Fibroblast of skin of scalp (primary cell): ENCODE data around the gene STK4.

Experiments
- DNase-seq: peaks from one replicate; pipeline ENCODE4 v3.0.0-alpha.2; 2013

Gene STK4

DNA sequence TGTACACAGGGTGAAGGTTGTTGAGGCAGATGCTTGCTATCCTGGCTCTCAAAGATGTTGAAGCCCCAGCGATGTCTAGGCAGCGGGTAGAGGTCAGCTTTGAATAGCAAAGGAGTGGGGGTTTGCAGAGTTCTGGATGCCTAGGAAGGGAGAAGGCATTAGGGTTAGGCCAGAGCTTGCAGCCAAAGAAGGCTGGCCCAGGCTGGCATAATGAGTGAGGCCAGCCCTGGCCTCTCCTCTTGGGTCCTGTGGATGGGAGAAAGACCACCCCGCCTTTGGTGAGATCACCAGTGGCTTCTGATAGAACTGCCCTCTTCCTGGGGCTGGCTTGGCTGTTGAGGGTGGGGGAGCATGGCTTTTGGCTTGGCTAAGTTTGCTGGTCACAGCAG is 149.1 kb downstream of the STK4 start:
- DNase-seq, result no peak

DNA sequence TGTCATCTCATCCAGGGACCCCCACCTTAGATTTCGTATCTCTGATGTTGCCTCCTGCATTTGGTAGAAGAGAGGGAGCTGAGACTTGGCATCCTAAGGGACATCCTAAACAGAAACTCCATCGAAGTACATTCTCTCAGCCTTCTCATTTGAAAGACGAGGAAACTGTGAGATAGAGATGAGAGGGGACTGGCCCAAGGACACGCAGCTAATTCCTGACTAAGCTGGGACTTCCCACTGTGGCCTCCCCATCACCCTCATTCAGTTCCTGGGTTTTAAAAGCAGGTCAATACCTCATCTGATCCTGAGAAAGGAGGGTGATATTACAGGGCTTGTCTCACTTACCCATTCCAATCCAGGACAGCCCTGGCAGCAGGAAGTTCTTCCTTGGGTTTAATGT is 149.5 kb downstream of the STK4 start:
- no peak for DNase-seq

DNA sequence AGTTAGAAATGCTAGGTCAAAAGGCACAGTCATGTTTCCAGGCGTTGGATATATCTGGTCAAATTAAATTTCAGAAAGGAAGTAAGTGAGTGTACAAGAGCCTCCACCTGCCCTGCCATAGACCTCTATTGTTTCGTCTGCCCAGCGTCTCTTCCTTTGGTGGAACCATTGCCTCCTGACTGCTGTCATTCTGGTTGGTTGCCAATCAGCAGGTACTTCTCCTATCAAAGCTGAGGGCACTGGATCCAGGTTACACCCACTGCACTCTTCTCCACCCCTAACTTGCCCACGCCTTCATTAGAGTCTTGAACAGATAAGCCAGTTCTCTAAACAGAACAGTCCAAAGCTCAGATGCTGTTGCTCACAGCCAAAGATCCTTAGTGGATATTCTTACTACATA is 151.3 kb downstream of the STK4 start:
- DNase-seq, result no peak

DNA sequence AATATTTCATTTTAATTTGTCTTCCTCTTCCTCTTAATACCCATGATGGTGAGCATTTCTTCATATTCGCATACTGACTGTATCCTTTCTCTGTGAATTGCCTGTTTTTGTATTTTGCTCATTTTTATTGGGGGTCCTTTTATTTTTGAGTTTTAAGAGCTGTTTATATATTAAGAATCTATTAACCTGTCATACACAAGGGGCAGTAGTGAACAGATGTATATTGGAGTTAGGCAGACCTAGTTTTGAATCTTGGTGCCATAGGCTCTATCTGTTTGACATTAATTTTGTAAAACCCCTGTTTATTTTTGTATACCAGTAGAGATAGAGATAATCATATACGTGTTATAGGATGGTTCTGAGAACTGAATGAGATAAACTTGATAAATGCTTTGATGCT is 151.7 kb downstream of the STK4 start:
- DNase-seq, result no peak

- no peak for DNase-seq
These were observed 153.4 kb downstream of the STK4 start for GRCh38 chr20:45119556-45120266.

GRCh38 chr20:45121388-45121787 is 155.1 kb downstream of the STK4 start:
- DNase-seq, result no peak

DNA sequence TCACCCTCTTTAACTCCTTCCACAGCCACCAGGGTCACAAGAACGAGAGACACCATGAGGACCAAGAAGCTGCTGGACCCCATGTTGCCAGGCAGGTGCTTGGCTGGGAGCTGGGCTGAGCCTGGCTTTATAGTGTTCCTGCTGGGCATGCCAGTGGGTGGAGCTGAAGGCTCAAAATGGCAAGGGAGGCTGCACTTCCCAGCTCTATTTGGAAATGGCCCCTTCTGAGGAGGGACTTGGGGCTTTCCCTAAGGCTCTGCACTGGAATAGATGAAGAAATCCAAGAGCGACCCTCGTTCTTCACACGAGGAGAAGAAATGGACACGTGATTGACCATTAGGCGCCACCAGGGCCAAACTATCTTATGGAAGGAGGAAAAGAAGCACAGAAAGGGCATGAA is 158.1 kb downstream of the STK4 start, which contains the start of gene WFDC12:
Gene WFDC12 (minus strand): TSS at position 101 of the 400 bp plus-strand sequence. CDS start 18 bp downstream, at position 83.
- DNase-seq, result no peak

DNA sequence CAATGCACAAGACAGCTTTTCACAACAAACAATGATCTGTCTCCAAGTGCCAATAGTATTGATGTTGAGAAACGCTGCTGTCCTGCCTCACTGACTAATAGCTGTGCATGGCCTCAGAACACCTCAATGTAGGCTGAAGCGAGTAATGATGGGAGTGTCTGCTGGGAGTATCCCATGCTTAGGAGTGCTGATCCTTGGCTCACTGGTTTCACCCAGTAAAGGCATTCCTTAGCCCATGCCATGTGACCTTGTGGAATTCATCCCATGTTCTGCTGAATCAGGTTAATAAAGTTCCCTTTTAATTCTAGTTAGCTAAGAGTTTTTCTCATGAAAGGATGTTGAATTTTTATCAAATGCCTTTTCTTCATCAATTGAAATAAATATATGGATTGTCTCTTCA is 161.8 kb downstream of the STK4 start:
- no peak for DNase-seq
